Loucy (cell line): ENCODE measurements around the gene MYO5B.

Source experiments
- H2AFZ ChIP-seq: fragments of 200-600 bp; sonication (generic); 2 replicates; pipeline ENCODE4 v1.6.0; 2016; ENCODE audit warnings: antibody characterized with exemption, mild to moderate bottlenecking, low read length, moderate library complexity
- H3F3A ChIP-seq: fragments of 200-600 bp; 2 replicates; pipeline ENCODE4 v1.6.0; 2016; ENCODE audit warnings: antibody characterized with exemption, low read depth, mild to moderate bottlenecking
- H3K27me3 ChIP-seq: fragments of 200-600 bp; sonication (generic); 2 replicates; pipeline ENCODE4 v1.6.1; 2014; ENCODE audit warnings: low read length, mild to moderate bottlenecking; ENCODE audit not compliant: insufficient read depth, poor library complexity, severe bottlenecking
- H3K36me3 ChIP-seq: fragments of 200-600 bp; sonication (generic); 2 replicates; pipeline ENCODE4 v1.6.1; 2016; ENCODE audit warnings: low read length; ENCODE audit not compliant: insufficient read depth
- H3K4me1 ChIP-seq: fragments of 200-600 bp; sonication (generic); 2 replicates; pipeline ENCODE4 v1.5.1; 2014; ENCODE audit warnings: low read length, mild to moderate bottlenecking; ENCODE audit not compliant: insufficient read depth, poor library complexity, severe bottlenecking
- H3K4me2 ChIP-seq: fragments of 200-600 bp; sonication (generic); 2 replicates; pipeline ENCODE4 v1.6.0; 2014; ENCODE audit warnings: antibody characterized with exemption, low read length, low read depth, mild to moderate bottlenecking; ENCODE audit not compliant: poor library complexity, severe bottlenecking
- H3K4me3 ChIP-seq: fragments of 200-600 bp; sonication (generic); 2 replicates; pipeline ENCODE4 v1.5.1; 2014; ENCODE audit warnings: low read length, mild to moderate bottlenecking, mixed read lengths; ENCODE audit not compliant: poor library complexity, severe bottlenecking
- H3K79me2 ChIP-seq: fragments of 200-600 bp; sonication (generic); 2 replicates; pipeline ENCODE4 v1.6.1; 2014; ENCODE audit warnings: low read length; ENCODE audit not compliant: insufficient read depth
- H3K9ac ChIP-seq: fragments of 200-600 bp; sonication (generic); 2 replicates; pipeline ENCODE4 v1.6.0; 2014; ENCODE audit warnings: mild to moderate bottlenecking, low read depth, low read length, moderate library complexity; ENCODE audit not compliant: poor library complexity, severe bottlenecking
- H3K9me2 ChIP-seq: fragments of 200-600 bp; sonication (generic); replicated peaks from 2 replicates; pipeline ENCODE4 v1.6.1; 2016; ENCODE audit warnings: low read depth, low read length, mixed read lengths
- H3K9me3 ChIP-seq: fragments of 200-600 bp; sonication (generic); 2 replicates; pipeline ENCODE4 v1.6.1; 2014; ENCODE audit warnings: mild to moderate bottlenecking, antibody characterized with exemption, low read length, low read depth; ENCODE audit not compliant: insufficient read depth
- H4K20me1 ChIP-seq: fragments of 200-600 bp; sonication (generic); 2 replicates; pipeline ENCODE4 v1.6.0; 2014; ENCODE audit warnings: antibody characterized with exemption, low read length, mild to moderate bottlenecking; ENCODE audit not compliant: insufficient read depth, poor library complexity, severe bottlenecking
- EZH2phosphoT487 ChIP-seq: fragments of 200-600 bp; IDR thresholded peaks from 2 replicates; pipeline ENCODE4 v1.6.1; 2018; ENCODE audit warnings: antibody characterized with exemption, mild to moderate bottlenecking, moderate library complexity, borderline replicate concordance
- TF ChIP-seq, protein P1 (sequence below): fragments of 200-600 bp; sonication (generic); conservative IDR thresholded peaks from 2 replicates; pipeline ENCODE4 v1.5.1; 2014; ENCODE audit warnings: mild to moderate bottlenecking, antibody characterized with exemption, low read length

The MYO5B gene

DNA sequence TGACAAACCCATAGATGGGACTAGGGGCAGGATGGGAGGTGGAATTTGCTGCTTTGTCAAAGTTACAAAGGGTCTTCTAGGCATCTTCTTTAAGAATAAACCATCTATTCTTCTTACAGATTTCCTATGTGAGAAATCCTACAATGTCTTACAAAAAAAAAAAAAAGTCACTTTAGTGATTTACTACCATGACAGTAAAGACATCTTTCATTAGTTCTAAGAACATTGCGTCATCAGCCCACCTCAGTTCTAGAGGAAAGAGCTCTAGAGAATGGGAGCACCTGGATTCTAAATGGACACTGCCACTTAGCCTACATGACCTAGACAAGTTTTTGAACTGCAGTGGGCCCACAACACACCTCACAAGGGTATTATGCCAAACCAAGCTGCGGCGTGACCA lies 172.0 kb downstream of the MYO5B start:
- Histone ChIP-seq H3F3A (no peaks in the 10 kb centered on the region), H3K27me3 (peaks cover 5% of the 10 kb centered on the region), H2AFZ (no peak overlapping the region), H4K20me1 (no peaks in the 10 kb centered on the region), H3K4me1 (no peaks in the 10 kb centered on the region), H3K36me3 (no peaks in the 10 kb centered on the region), H3K4me2 (no peak overlapping the region), H3K9me2 (no peaks in the 10 kb centered on the region), H3K79me2 (no peaks in the 10 kb centered on the region), H3K4me3 (no peak overlapping the region), H3K9ac (no peak overlapping the region), H3K9me3 (no peaks in the 10 kb centered on the region)
- no peak for TF ChIP-seq EZH2phosphoT487
- TF ChIP-seq, protein P1, sequence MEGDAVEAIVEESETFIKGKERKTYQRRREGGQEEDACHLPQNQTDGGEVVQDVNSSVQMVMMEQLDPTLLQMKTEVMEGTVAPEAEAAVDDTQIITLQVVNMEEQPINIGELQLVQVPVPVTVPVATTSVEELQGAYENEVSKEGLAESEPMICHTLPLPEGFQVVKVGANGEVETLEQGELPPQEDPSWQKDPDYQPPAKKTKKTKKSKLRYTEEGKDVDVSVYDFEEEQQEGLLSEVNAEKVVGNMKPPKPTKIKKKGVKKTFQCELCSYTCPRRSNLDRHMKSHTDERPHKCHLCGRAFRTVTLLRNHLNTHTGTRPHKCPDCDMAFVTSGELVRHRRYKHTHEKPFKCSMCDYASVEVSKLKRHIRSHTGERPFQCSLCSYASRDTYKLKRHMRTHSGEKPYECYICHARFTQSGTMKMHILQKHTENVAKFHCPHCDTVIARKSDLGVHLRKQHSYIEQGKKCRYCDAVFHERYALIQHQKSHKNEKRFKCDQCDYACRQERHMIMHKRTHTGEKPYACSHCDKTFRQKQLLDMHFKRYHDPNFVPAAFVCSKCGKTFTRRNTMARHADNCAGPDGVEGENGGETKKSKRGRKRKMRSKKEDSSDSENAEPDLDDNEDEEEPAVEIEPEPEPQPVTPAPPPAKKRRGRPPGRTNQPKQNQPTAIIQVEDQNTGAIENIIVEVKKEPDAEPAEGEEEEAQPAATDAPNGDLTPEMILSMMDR: no peak

DNA sequence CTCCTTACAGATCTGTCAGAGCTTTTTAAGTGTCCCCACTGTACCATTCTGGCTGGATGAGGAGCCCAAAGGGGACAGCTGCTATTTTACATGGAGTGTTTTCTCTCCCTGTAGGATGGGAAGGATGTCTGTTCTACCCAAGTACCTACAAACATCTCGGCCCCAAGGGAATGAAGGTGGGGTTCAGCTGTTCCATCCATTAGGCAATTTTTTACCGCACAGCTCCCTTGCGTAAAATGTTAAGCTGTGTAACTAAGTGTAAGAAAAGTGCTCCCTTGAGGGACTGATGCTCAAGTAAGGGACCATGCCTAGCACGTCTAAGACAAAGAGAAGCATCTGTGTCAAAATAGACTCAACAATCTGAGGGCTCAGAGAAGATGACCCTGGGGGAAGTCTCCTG lies 180.3 kb downstream of the MYO5B start:
- Histone ChIP-seq H3K9me2 (no peaks in the 10 kb centered on the region), H3F3A (no peaks in the 10 kb centered on the region), H3K27me3 (peaks cover 5% of the 10 kb centered on the region), H3K4me1 (no peaks in the 10 kb centered on the region), H4K20me1 (no peaks in the 10 kb centered on the region), H3K79me2 (no peaks in the 10 kb centered on the region), H2AFZ (no peak overlapping the region), H3K4me3 (no peak overlapping the region), H3K36me3 (no peaks in the 10 kb centered on the region), H3K9me3 (no peaks in the 10 kb centered on the region), H3K9ac (no peak overlapping the region), H3K4me2 (no peak overlapping the region)
- TF ChIP-seq EZH2phosphoT487: no peak

GRCh38 chr18:50013363-50014138 lies 181.4 kb downstream of the MYO5B start:
- Histone ChIP-seq H3K79me2 (no peaks in the 10 kb centered on the region), H3K4me2 (no peak overlapping the region), H3K9me3 (no peaks in the 10 kb centered on the region), H3K4me1 (no peaks in the 10 kb centered on the region), H3K9me2 (no peaks in the 10 kb centered on the region), H3K27me3 (peaks cover 5% of the 10 kb centered on the region), H3K36me3 (no peaks in the 10 kb centered on the region), H4K20me1 (no peaks in the 10 kb centered on the region), H3K9ac (no peak overlapping the region), H2AFZ (no peak overlapping the region), H3F3A (no peaks in the 10 kb centered on the region), H3K4me3 (no peak overlapping the region)
- TF ChIP-seq, protein P1: no peak
- TF ChIP-seq EZH2phosphoT487: no peak
